ENCODE results near the gene ZNG1A. TPM values are rescaled to one million over a fixed set of nuclear protein-coding genes. Genes with fewer than 3 reads are reported as not detected.
"Not testable (repeated sequence)": the region's sequence is repeated elsewhere in the genome, so short reads cannot be mapped to it uniquely, and the experiment has no call there.

ZNG1A gene
- total RNA-seq (2011; cell fraction: chromatin; rRNA removed; ENCODE audit: low replicate concordance), result 30.2 and 116 TPM in 2 replicates
- 15.2 and 21.2 TPM in 2 replicates for total RNA-seq (2011; cell fraction: nucleolus; rRNA removed)
- 67.6 and 130 TPM in 2 replicates for total RNA-seq (2011; cell fraction: nucleoplasm; rRNA removed)
- 17.6 and 20.7 TPM in 2 replicates for total RNA-seq (2014; rRNA removed)
- 43.4 and 50.2 TPM in 2 replicates for total RNA-seq (2014; rRNA removed; fragmentation: Illumina TruSeq; extraction: Trizol)
- 35.4 and 39.7 TPM in 2 replicates for total RNA-seq (2015; rRNA removed; fragmentation: Illumina TruSeq; extraction: Trizol)
- total RNA-seq (2021), result 29.0 and 30.1 TPM in 2 replicates
- polyA plus RNA-seq (2011; rRNA removed), result 24.2 and 31.2 TPM in 2 replicates
- 5.3 and 14.7 TPM in 2 replicates for polyA plus RNA-seq (2011; cell fraction: cytosol; rRNA removed)
- 20.5 and 29.9 TPM in 2 replicates for polyA plus RNA-seq (2011; cell fraction: nucleus; rRNA removed)
- polyA plus RNA-seq (2012), result 16.5 and 22.3 TPM in 2 replicates
- polyA plus RNA-seq (2014; fragmentation: Illumina TruSeq; extraction: Trizol), result 37.1 and 41.7 TPM in 2 replicates
- 10 to 100 TPM; 78.1 to 90.6 TPM for polyA plus RNA-seq (2014; fragmentation: Nextera tagmentation; extraction: Ambion mirVana)
- 34.9 and 42.9 TPM in 2 replicates for polyA plus RNA-seq (2014; rRNA removed)
- polyA minus RNA-seq (2011; rRNA and poly(A)+ RNA removed), result 32.6 and 38.3 TPM in 2 replicates
- polyA minus RNA-seq (2011; cell fraction: cytosol; rRNA and poly(A)+ RNA removed), result 6.8 and 8.5 TPM in 2 replicates
- polyA minus RNA-seq (2011; cell fraction: nucleus; rRNA and poly(A)+ RNA removed), result 36.5 and 54.1 TPM in 2 replicates
- Bru-seq, nascent RNA, result percentile 73 among the genes with signal in this experiment
- percentile 74 among the genes with signal in this experiment for BruChase-seq, experiment 1, labeled RNA remaining after a 2-hour chase
- percentile 73 among the genes with signal in this experiment for BruChase-seq, experiment 2, labeled RNA remaining after a 6-hour chase
- long read RNA-seq, experiment 1, transcript CBWD1-205 (4 exons, 1,807 nt), result minor isoform, 42 of 257 reads
- long read RNA-seq, experiment 1, transcript CBWD1-201 (16 exons, 1,771 nt), result minor isoform, 57 of 257 reads
- long read RNA-seq, experiment 1, transcript CBWD1-202 (15 exons, 1,706 nt), result major isoform, 89 of 257 reads
- long read RNA-seq, experiment 1, transcript CBWD1-207 (14 exons, 1,241 nt), result minor isoform, 10 of 257 reads
- long read RNA-seq, experiment 1, partial matches to known transcripts, result 9 of 257 reads
- long read RNA-seq, experiment 1, other reads (novel, unspliced or antisense), result 46 of 257 reads
- long read RNA-seq, experiment 2, transcript CBWD1-201 (16 exons, 1,771 nt), result minor isoform, 6 of 61 reads
- long read RNA-seq, experiment 2, transcript CBWD1-202 (15 exons, 1,706 nt), result major isoform, 25 of 61 reads
- long read RNA-seq, experiment 2, transcript CBWD1-205 (4 exons, 1,807 nt), result minor isoform, 6 of 61 reads
- long read RNA-seq, experiment 2, partial matches to known transcripts, result 5 of 61 reads
- long read RNA-seq, experiment 2, other reads (novel, unspliced or antisense), result 13 of 61 reads
- long read RNA-seq, experiment 3, transcript CBWD1-201 (16 exons, 1,771 nt), result minor isoform, 13 of 92 reads
- long read RNA-seq, experiment 3, transcript CBWD1-202 (15 exons, 1,706 nt), result major isoform, 33 of 92 reads
- long read RNA-seq, experiment 3, transcript CBWD1-205 (4 exons, 1,807 nt), result minor isoform, 24 of 92 reads
- long read RNA-seq, experiment 3, partial matches to known transcripts, result 2 of 92 reads
- long read RNA-seq, experiment 3, other reads (novel, unspliced or antisense), result 15 of 92 reads

GRCh38 chr9:178970-179383 lies at the start of gene ZNG1A:
Gene ZNG1A, minus strand, starts transcription at chr9:179056. Its CDS starts 87 bp downstream, at chr9:178969.
- POLR2A ChIA-PET; H4K20me1 ChIP-seq (replicated peaks; ENCODE audit: control insufficient read depth, insufficient read depth, low read length); FAIRE-seq; H3K9ac ChIP-seq (ENCODE audit: insufficient read depth in 1 of 2, low read depth in 2 of 2, low read length in 2 of 2); BruUV-seq (replicated peaks); H3K4me1 ChIP-seq (replicated peaks in 1 of 2; ENCODE audit: control insufficient read depth in 2 of 2, insufficient read depth in 2 of 2, low read length in 2 of 2); CTCF ChIA-PET (ENCODE audit: low intra/inter-chr PET ratio); DNase-seq (ENCODE audit: extremely low read depth in 1 of 4, low spot score in 3 of 4); intact Hi-C loops (cut with micrococcal nuclease); ATAC-seq; H3K9me1 ChIP-seq (ENCODE audit: control insufficient read depth, insufficient read depth, low read length); H3K27ac ChIP-seq (ENCODE audit: extremely low read depth, low read depth, low read length); H3K36me3 ChIP-seq (ENCODE audit: control insufficient read depth, insufficient read depth, low read length); H2AFZ ChIP-seq (ENCODE audit: low read depth, low read length); in situ Hi-C loops (cut with MboI); H3K79me2 ChIP-seq (ENCODE audit: control insufficient read depth, insufficient read depth, low read length); H3K27me3 ChIP-seq (ENCODE audit: control insufficient read depth in 2 of 2, insufficient read depth in 2 of 2, low read length in 2 of 2); H3K9me3 ChIP-seq (replicated peaks; ENCODE audit: control insufficient read depth, insufficient read depth, low read depth, low read length): not testable (repeated sequence)
- peak within 1 kb of the TSS; percentile 29; the same call in 1 of the 2 replicates for H3K4me3 ChIP-seq
- H3K4me2 ChIP-seq (ENCODE audit: insufficient read depth, low read length), result peak within 1 kb of the TSS; percentile 46; the same call in 1 of the 2 replicates
- no CpG with 5 or more reads among the region's 32 CpGs for WGBS (ENCODE audit: insufficient coverage, low coverage, missing lambda C conversion rate)
